ENCODE results near the gene CDH2. TPM values are rescaled to one million over a fixed set of nuclear protein-coding genes. Genes with fewer than 3 reads are reported as not detected.
A peak's percentile ranks its signal among the peaks of the same experiment; 100 is the strongest.

The CDH2 gene
- 1 to 10 TPM in 2 of 4 donors, under 1 TPM in 2; 0.50 to 2.0 (median 1.4) TPM for total RNA-seq

- ATAC-seq (ENCODE audit: low FRiP score) (peak; percentile 51), DNase-seq (ENCODE audit: low spot score) (no peak)
- TF ChIP-seq, protein P1, sequence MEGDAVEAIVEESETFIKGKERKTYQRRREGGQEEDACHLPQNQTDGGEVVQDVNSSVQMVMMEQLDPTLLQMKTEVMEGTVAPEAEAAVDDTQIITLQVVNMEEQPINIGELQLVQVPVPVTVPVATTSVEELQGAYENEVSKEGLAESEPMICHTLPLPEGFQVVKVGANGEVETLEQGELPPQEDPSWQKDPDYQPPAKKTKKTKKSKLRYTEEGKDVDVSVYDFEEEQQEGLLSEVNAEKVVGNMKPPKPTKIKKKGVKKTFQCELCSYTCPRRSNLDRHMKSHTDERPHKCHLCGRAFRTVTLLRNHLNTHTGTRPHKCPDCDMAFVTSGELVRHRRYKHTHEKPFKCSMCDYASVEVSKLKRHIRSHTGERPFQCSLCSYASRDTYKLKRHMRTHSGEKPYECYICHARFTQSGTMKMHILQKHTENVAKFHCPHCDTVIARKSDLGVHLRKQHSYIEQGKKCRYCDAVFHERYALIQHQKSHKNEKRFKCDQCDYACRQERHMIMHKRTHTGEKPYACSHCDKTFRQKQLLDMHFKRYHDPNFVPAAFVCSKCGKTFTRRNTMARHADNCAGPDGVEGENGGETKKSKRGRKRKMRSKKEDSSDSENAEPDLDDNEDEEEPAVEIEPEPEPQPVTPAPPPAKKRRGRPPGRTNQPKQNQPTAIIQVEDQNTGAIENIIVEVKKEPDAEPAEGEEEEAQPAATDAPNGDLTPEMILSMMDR (IDR thresholded peaks at IDR 0.05), result no peak
Measured at GRCh38 chr18:28176948-28177827, at the start of gene CDH2. TSS of gene CDH2 (minus strand) at chr18:28177130. CDS start at chr18:28177022, 108 bp downstream.

GRCh38 chr18:28212060-28212459, 35.1 kb upstream of the CDH2 start:
- no peak for ATAC-seq (ENCODE audit: low FRiP score)
- DNase-seq (ENCODE audit: low spot score), result no peak
- TF ChIP-seq, protein P1 (IDR thresholded peaks at IDR 0.05), result no peak

DNA sequence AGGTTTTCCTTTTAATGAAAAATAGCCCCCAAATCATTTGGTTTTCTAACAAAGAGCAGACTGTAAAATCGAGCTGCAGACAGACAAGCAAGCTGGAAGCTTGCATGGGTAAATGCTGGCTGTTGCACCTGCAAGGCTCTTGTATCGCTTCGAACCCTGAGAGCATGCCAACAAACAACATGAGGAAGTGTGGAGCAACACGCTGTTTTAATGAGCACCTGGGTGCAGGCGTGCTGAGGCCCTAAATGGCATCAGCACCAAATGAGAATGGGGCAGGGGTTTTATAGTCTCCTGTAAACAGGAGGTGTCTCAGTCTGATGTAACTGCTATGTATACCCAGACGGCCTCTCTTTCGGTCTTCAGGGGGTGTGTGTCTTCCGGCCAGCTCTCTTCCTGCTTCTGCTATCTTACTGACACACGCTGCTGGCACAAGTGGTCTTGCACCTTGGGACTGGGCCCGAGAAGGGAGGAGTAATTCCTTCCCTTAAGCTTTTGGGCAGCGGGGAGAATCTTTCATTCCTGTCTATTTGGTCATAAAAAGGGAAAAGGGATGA, 31.9 kb upstream of the CDH2 start:
- TF ChIP-seq, protein P1 (IDR thresholded peaks at IDR 0.05), result no peak
- ATAC-seq (ENCODE audit: low FRiP score) (no peak), DNase-seq (ENCODE audit: low spot score) (no peak)

DNA sequence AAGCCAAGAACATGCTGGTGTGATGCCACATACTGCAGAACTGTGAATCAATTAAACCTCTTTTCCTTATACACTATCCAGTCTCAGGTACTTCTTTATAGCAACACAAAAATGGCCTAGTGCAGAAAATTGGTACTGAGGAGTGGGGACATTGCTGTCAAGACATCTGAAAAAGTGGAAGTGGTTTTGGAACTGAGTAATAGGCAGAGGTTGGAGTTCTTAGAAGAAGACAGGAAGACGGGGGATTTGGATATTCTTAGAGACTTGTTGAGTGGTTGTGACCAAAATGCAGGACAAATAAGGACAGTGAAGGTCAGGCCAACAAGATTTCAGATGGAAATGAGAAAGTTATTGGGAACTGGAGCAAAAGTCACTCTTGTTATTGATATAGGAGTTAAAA, 31.3 kb upstream of the CDH2 start:
- TF ChIP-seq, protein P1 (IDR thresholded peaks at IDR 0.05), result no peak
- no peak for DNase-seq (ENCODE audit: low spot score)

DNA sequence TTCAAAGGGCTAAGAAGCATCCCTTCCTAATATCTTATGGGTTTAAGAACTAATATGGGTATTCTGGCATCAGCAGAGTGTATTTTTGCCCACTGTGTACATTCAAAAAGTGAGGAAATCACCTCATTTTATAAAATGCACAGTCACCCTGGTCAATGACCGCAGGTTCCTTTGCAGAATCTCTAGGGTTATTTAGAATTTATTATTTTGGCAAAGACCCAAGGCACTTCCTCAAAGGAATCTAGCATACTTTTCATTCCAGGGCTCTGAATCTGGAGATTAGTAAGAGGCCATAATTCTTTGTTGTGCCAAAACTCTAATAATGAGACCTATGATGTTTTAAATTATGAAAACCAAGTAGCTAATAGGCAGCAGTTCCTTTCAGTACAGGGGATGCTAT, 27.2 kb upstream of the CDH2 start:
- peak; percentile 68 for ATAC-seq (ENCODE audit: low FRiP score)
- TF ChIP-seq, protein P1 (IDR thresholded peaks at IDR 0.05), result no peak
- no peak for DNase-seq (ENCODE audit: low spot score)

More for the DNA sequence above, 31.3 kb upstream of the CDH2 start:
- ATAC-seq (ENCODE audit: low FRiP score), result no peak

- no peak for DNase-seq (ENCODE audit: low spot score)
- ATAC-seq (ENCODE audit: low FRiP score), result no peak
- TF ChIP-seq, protein P1 (IDR thresholded peaks at IDR 0.05), result no peak
Measured at GRCh38 chr18:28201056-28201455, 24.1 kb upstream of the CDH2 start.
